Trophoblast cell (in vitro differentiated cells and primary cell): ENCODE results near the gene SMG6.

Experiments
- DNase-seq, 2 donors: peaks; one replicate each; pipeline ENCODE4 v3.0.0-alpha.2; 2016
- H2AFZ ChIP-seq: 2 replicates; pipeline ENCODE4 v1.6.1; 2013; ENCODE audit warnings: low read length, moderate library complexity, mild to moderate bottlenecking; ENCODE audit not compliant: insufficient read depth, poor library complexity
- H2AK5ac ChIP-seq: 2 replicates; pipeline ENCODE4 v1.6.1; 2013; ENCODE audit warnings: mild to moderate bottlenecking, low read length
- H2BK120ac ChIP-seq: 2 replicates; pipeline ENCODE4 v1.6.1; 2013; ENCODE audit warnings: low read length, mild to moderate bottlenecking, moderate library complexity; ENCODE audit not compliant: insufficient read depth, poor library complexity
- H2BK12ac ChIP-seq: 2 replicates; pipeline ENCODE4 v1.6.1; 2013; ENCODE audit warnings: mild to moderate bottlenecking, low read length, moderate library complexity
- H2BK5ac ChIP-seq: 2 replicates; pipeline ENCODE4 v1.6.1; 2013; ENCODE audit warnings: low read length, low read depth, moderate library complexity, mild to moderate bottlenecking; ENCODE audit not compliant: poor library complexity
- H3K14ac ChIP-seq: 2 replicates; pipeline ENCODE4 v1.6.1; 2013; ENCODE audit warnings: mild to moderate bottlenecking, low read length
- H3K18ac ChIP-seq: 2 replicates; pipeline ENCODE4 v1.6.1; 2013; ENCODE audit warnings: mild to moderate bottlenecking, low read length
- H3K23ac ChIP-seq: 2 replicates; pipeline ENCODE4 v1.6.1; 2013; ENCODE audit warnings: low read length
- H3K27ac ChIP-seq: 2 replicates; pipeline ENCODE4 v1.5.1; 2013; ENCODE audit warnings: low read depth, mild to moderate bottlenecking, inconsistent platforms, low read length, moderate library complexity
- H3K27me3 ChIP-seq: 2 replicates; pipeline ENCODE4 v1.6.1; 2013; ENCODE audit warnings: inconsistent platforms, mild to moderate bottlenecking, low read length, moderate library complexity; ENCODE audit not compliant: insufficient read depth
- H3K36me3 ChIP-seq, 2 experiments: 1 replicate in 1 of 2; 2 replicates in 1 of 2; pipeline ENCODE4 v1.6.1; 2013; ENCODE audit warnings: low read length in 2 of 2, mild to moderate bottlenecking in 2 of 2, moderate library complexity in 1 of 2; ENCODE audit not compliant: insufficient read depth in 2 of 2, control insufficient read depth in 1 of 2
- H3K4ac ChIP-seq: 2 replicates; pipeline ENCODE4 v1.6.1; 2013; ENCODE audit warnings: low read depth, mild to moderate bottlenecking, low read length, moderate library complexity
- H3K4me1 ChIP-seq, 2 experiments: 1 replicate in 1 of 2; 2 replicates in 1 of 2; pipeline ENCODE4 v1.6.1; 2013; ENCODE audit warnings: low read length in 2 of 2, mild to moderate bottlenecking in 2 of 2, moderate library complexity in 1 of 2; ENCODE audit not compliant: insufficient read depth in 2 of 2, control insufficient read depth in 1 of 2
- H3K4me2 ChIP-seq: 2 replicates; pipeline ENCODE4 v1.6.1; 2013; ENCODE audit warnings: inconsistent platforms, mild to moderate bottlenecking, low read length, moderate library complexity
- H3K4me3 ChIP-seq: 2 replicates; pipeline ENCODE4 v1.5.1; 2013; ENCODE audit warnings: mild to moderate bottlenecking, low read depth, low read length, inconsistent platforms
- H3K79me1 ChIP-seq: one replicate; pipeline ENCODE4 v1.6.1; 2013; ENCODE audit warnings: low read length
- H3K79me2 ChIP-seq: 2 replicates; pipeline ENCODE4 v1.6.1; 2013; ENCODE audit warnings: low read length, mild to moderate bottlenecking; ENCODE audit not compliant: control insufficient read depth, insufficient read depth, poor library complexity
- H3K9ac ChIP-seq: 2 replicates; pipeline ENCODE4 v1.6.1; 2013; ENCODE audit warnings: mild to moderate bottlenecking, low read length
- H3K9me3 ChIP-seq: 2 replicates; pipeline ENCODE4 v1.6.1; 2013; ENCODE audit warnings: low read depth, mild to moderate bottlenecking, control low read depth, inconsistent platforms, low read length; ENCODE audit not compliant: insufficient read depth
- H4K12ac ChIP-seq: 2 replicates; pipeline ENCODE4 v1.6.1; 2013; ENCODE audit warnings: low read depth, mild to moderate bottlenecking, low read length, moderate library complexity
- H4K8ac ChIP-seq: 2 replicates; pipeline ENCODE4 v1.6.1; 2013; ENCODE audit warnings: low read depth, mild to moderate bottlenecking, low read length, moderate library complexity
- H4K91ac ChIP-seq: one replicate; pipeline ENCODE4 v1.6.1; 2013; ENCODE audit warnings: low read depth, mild to moderate bottlenecking, low read length, moderate library complexity
- WGBS: extraction: QIAGEN DNeasy Blood & Tissue Kit; methylation state at CpG from one replicate; pipeline ENCODE4 v1.1.7; 2013; ENCODE audit warnings: missing lambda C conversion rate; ENCODE audit not compliant: insufficient read length, insufficient coverage; ENCODE audit errors: extremely low coverage; 5-methylcytosine and 5-hydroxymethylcytosine counted together

The SMG6 gene

GRCh38 chr17:2028234-2028614 lies 275.4 kb downstream of the SMG6 start:
- H3K4me3 ChIP-seq, result no peak overlapping the region
- no peak for DNase-seq
- peak overlapping the region; percentile 13 for H4K91ac ChIP-seq
- WGBS, result no CpG with 5 or more reads among the region's 5 CpGs
- no peak overlapping the region for H3K18ac ChIP-seq
- H2BK120ac ChIP-seq, result no peak overlapping the region
- peaks cover 3% of the 10 kb centered on the region for H3K79me2 ChIP-seq
- H3K79me1 ChIP-seq, result peaks cover 7% of the 10 kb centered on the region
- no peak overlapping the region for H2BK12ac ChIP-seq
- H3K4ac ChIP-seq, result no peak overlapping the region
- H3K27me3 ChIP-seq, result peaks cover 40% of the 10 kb centered on the region
- no peak overlapping the region for H2BK5ac ChIP-seq
- peaks cover 7 to 26% of the 10 kb centered on the region in 2 experiments for H3K4me1 ChIP-seq
- no peaks in the 10 kb centered on the region for H3K36me3 ChIP-seq
- no peak overlapping the region for H3K9ac ChIP-seq
- no peak overlapping the region for H4K8ac ChIP-seq
- H4K12ac ChIP-seq, result no peak overlapping the region
- H3K23ac ChIP-seq, result no peak overlapping the region
- no peak overlapping the region for H3K14ac ChIP-seq
- H2AFZ ChIP-seq, result no peak overlapping the region
- H3K4me2 ChIP-seq, result no peak overlapping the region
- peaks cover 2% of the 10 kb centered on the region for H3K9me3 ChIP-seq
- H2AK5ac ChIP-seq, result no peak overlapping the region
- no peak overlapping the region for H3K27ac ChIP-seq

DNA sequence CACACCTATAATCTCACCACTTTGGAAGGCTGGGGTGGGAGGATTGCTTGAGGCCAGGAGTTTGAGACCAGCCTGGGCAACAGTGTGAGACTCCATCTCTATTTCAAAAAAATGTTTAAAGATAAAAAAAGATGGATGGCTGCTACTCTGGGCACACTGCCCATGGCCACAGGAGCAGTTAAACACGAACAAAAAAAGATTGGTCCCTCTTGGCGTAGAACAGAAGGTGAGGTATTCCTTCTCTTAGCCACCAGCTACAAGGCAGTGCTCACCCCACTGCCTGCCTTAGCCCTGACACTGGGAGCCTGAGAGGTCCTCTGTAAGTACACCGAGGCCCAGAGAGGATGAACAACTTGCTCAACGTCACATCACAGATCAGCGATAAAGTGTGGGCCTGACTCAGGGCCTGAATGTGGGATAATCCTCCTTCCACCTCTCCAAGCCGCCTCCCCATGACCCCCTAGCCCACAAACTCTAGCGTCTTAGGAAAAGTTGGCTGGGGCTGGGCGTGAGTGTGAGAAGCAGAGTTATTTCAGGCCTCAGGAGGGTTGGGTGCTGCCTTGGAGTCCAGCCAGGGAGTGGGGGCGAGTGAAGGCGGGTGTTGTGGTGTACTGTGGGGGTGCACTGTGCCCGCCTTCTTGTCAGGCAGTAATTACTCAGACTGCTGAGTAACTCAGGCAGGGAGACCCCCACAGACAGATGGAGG lies 275.9 kb downstream of the SMG6 start:
- H3K27ac ChIP-seq, result no peak overlapping the region
- H4K91ac ChIP-seq, result no peak overlapping the region
- no peak overlapping the region for H4K12ac ChIP-seq
- H3K27me3 ChIP-seq, result peaks cover 46% of the 10 kb centered on the region
- H2BK5ac ChIP-seq, result no peak overlapping the region
- peaks cover 3% of the 10 kb centered on the region for H3K9me3 ChIP-seq
- no peak for DNase-seq
- no peak overlapping the region for H4K8ac ChIP-seq
- H3K4me2 ChIP-seq, result no peak overlapping the region
- no peak overlapping the region for H3K18ac ChIP-seq
- H2AK5ac ChIP-seq, result no peak overlapping the region
- H3K4me1 ChIP-seq, result peaks cover 7 to 26% of the 10 kb centered on the region in 2 experiments
- no peaks in the 10 kb centered on the region for H3K36me3 ChIP-seq
- no peak overlapping the region for H3K4me3 ChIP-seq
- no peak overlapping the region for H2BK120ac ChIP-seq
- no peak overlapping the region for H3K14ac ChIP-seq
- WGBS, result no CpG with 5 or more reads among the region's 11 CpGs
- H3K4ac ChIP-seq, result no peak overlapping the region
- no peak overlapping the region for H2BK12ac ChIP-seq
- no peak overlapping the region for H3K23ac ChIP-seq
- H3K9ac ChIP-seq, result no peak overlapping the region
- H2AFZ ChIP-seq, result no peak overlapping the region
- peaks cover 3% of the 10 kb centered on the region for H3K79me2 ChIP-seq
- H3K79me1 ChIP-seq, result peaks cover 7% of the 10 kb centered on the region

- no peak overlapping the region for H3K14ac ChIP-seq
- peaks cover 4% of the 10 kb centered on the region for H3K9me3 ChIP-seq
- WGBS, result no CpG with 5 or more reads among the region's 55 CpGs
- peaks cover 5 to 24% of the 10 kb centered on the region in 2 experiments for H3K4me1 ChIP-seq
- H3K18ac ChIP-seq, result no peak overlapping the region
- no peak overlapping the region for H3K4ac ChIP-seq
- no peak overlapping the region for H3K9ac ChIP-seq
- no peak overlapping the region for H2AFZ ChIP-seq
- H4K8ac ChIP-seq, result no peak overlapping the region
- H2BK12ac ChIP-seq, result no peak overlapping the region
- H2AK5ac ChIP-seq, result no peak overlapping the region
- H3K23ac ChIP-seq, result no peak overlapping the region
- DNase-seq, result peak; percentile 47 to 74
- no peak overlapping the region for H4K91ac ChIP-seq
- H3K4me3 ChIP-seq, result no peak overlapping the region
- no peak overlapping the region for H4K12ac ChIP-seq
- no peaks in the 10 kb centered on the region for H3K36me3 ChIP-seq
- H2BK120ac ChIP-seq, result no peak overlapping the region
- H3K4me2 ChIP-seq, result peak overlapping the region; percentile 67
- peaks cover 7% of the 10 kb centered on the region for H3K79me1 ChIP-seq
- H3K27me3 ChIP-seq, result peaks cover 52% of the 10 kb centered on the region
- H3K79me2 ChIP-seq, result peaks cover 3% of the 10 kb centered on the region
- H3K27ac ChIP-seq, result no peak overlapping the region
- no peak overlapping the region for H2BK5ac ChIP-seq
Measured at GRCh38 chr17:2025622-2026309, 277.8 kb downstream of the SMG6 start.

DNA sequence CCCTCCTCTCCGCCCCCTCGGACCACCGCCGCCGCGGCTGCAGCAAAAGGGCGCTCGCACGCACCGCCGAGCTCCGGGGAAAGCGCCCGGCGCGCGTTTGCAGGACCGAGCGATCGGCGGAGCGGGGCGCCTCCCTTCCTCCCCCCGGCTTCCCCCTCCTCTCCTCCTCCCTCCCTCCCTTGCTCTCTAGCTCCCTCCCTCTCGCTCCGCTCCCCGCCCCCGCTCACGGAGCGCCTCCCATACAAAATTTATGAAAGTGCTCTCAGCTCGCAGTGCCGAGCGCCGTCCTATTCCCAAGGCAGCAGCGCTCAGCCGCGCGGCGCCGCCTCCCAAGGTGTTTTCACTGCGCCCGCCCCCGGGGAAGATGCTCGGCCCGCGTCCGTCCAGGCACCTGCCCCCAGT lies 278.4 kb downstream of the SMG6 start, which contains the start of gene RTN4RL1:
TSS of gene RTN4RL1 (minus strand) at position 115 of the 402 bp plus-strand sequence. CDS start 469 bp downstream, outside the sequence.
- Histone ChIP-seq H3K23ac (no peak within 1 kb of the TSS), H3K14ac (no peak within 1 kb of the TSS), H3K9ac (no peak within 1 kb of the TSS), H4K8ac (no peak within 1 kb of the TSS), H3K4me3 (peak within 1 kb of the TSS; percentile 39), H3K36me3 (no peaks in the 10 kb centered on the region), H2AFZ (no peak within 1 kb of the TSS), H3K79me2 (peaks cover 2% of the 10 kb centered on the region), H4K91ac (no peak within 1 kb of the TSS), H3K27me3 (peaks cover 52% of the 10 kb centered on the region), H3K4me2 (peak within 1 kb of the TSS; percentile 67), H2AK5ac (no peak within 1 kb of the TSS), H2BK120ac (no peak within 1 kb of the TSS), H3K4me1 (peaks cover 4 to 22% of the 10 kb centered on the region in 2 experiments), H4K12ac (no peak within 1 kb of the TSS), H3K18ac (no peak within 1 kb of the TSS), H2BK12ac (no peak within 1 kb of the TSS), H2BK5ac (no peak within 1 kb of the TSS), H3K9me3 (peaks cover 4% of the 10 kb centered on the region), H3K79me1 (peaks cover 4% of the 10 kb centered on the region), H3K27ac (no peak within 1 kb of the TSS), H3K4ac (no peak within 1 kb of the TSS)
- no CpG with 5 or more reads among the region's 47 CpGs for WGBS
- DNase-seq, result peak; percentile 22 to 67
